B cell (primary cell): ENCODE data around the gene BCL2L13. TPM values are rescaled to one million over a fixed set of nuclear protein-coding genes. Genes with fewer than 3 reads are reported as not detected.

Experiments
- ATAC-seq: fragments of 200-7000 bp; cut with Tn5 transposase; one replicate; pipeline ENCODE4 v1.10.0; 2021; ENCODE audit warnings: low read depth, mild to moderate bottlenecking, moderate number of reproducible peaks, moderate library complexity
- CTCF ChIA-PET: fragments of 350-600 bp; sonication (Branson Sonifier 250); formaldehyde crosslinking; loops from one replicate; lab custom pipeline; 2021; ENCODE audit warnings: antibody characterized with exemption, inconsistent platforms; lab: Charles Lee
- POLR2A ChIA-PET: fragments of 350-600 bp; sonication (Branson Sonifier 250); formaldehyde crosslinking; loops from one replicate; lab custom pipeline; 2021; ENCODE audit warnings: antibody characterized with exemption; lab: Charles Lee
- DNase-seq: peaks from one replicate; pipeline ENCODE4 v3.0.0; 2013
- H2AFZ ChIP-seq: 2 replicates; pipeline ENCODE4 v1.6.1; 2012; ENCODE audit warnings: mild to moderate bottlenecking, low read depth, low read length; ENCODE audit not compliant: insufficient read depth, poor library complexity, severe bottlenecking
- H3K27ac ChIP-seq, 2 donors: 1 replicate in 1 of 2; 2 replicates in 1 of 2; pipeline ENCODE4 v1.5.1; 2012 to 2013; ENCODE audit warnings: low read length in 2 of 2, mild to moderate bottlenecking in 2 of 2, moderate library complexity in 1 of 2
- H3K27me3 ChIP-seq, 4 experiments: fragments of 200-600 bp in 1 of 4; sonication (generic) in 1 of 4; replicated peaks in 1 of 4; 1 replicate in 2 of 4; 2 replicates in 2 of 4; pipeline versions ENCODE4 v1.6.1 to v1.7.0; 2013 to 2016; ENCODE audit warnings: low read length in 3 of 4, mild to moderate bottlenecking in 2 of 4, mixed read lengths in 1 of 4, moderate library complexity in 1 of 4; ENCODE audit not compliant: insufficient read depth in 4 of 4, control insufficient read depth in 3 of 4; ENCODE audit errors: control extremely low read depth in 1 of 4
- H3K36me3 ChIP-seq, 2 experiments: replicated peaks in 1 of 2; 1 replicate in 1 of 2; 2 replicates in 1 of 2; pipeline versions ENCODE4 v1.6.1 to v1.7.1; 2013; ENCODE audit warnings: low read length in 1 of 2; ENCODE audit not compliant: insufficient read depth in 2 of 2, control insufficient read depth in 1 of 2; ENCODE audit errors: control extremely low read depth in 1 of 2, extremely low read depth in 1 of 2
- H3K4me1 ChIP-seq, 2 donors: fragments of 200-600 bp in 1 of 2; sonication (generic) in 1 of 2; 1 replicate in 1 of 2; 2 replicates in 1 of 2; pipeline versions ENCODE4 v1.5.1 to v1.6.1; 2013 to 2017; ENCODE audit warnings: low read length in 2 of 2; ENCODE audit not compliant: control insufficient read depth in 2 of 2, insufficient read depth in 2 of 2
- H3K4me2 ChIP-seq: replicated peaks from 2 replicates; pipeline ENCODE3; 2012; ENCODE audit warnings: mild to moderate bottlenecking, low read depth, low read length; ENCODE audit not compliant: poor library complexity, severe bottlenecking
- H3K4me3 ChIP-seq, 5 experiments: fragments of 200-600 bp in 1 of 5; sonication (generic) in 1 of 5; 1 replicate in 3 of 5; 2 replicates in 2 of 5; pipeline versions ENCODE4 v1.5.1 to v1.7.0; 2011 to 2016; ENCODE audit warnings: low read length in 4 of 5, mild to moderate bottlenecking in 4 of 5, low read depth in 2 of 5, control low read depth in 1 of 5, moderate library complexity in 1 of 5; ENCODE audit not compliant: insufficient read depth in 1 of 5; ENCODE audit errors: control extremely low read depth in 1 of 5, extremely low read depth in 1 of 5
- H3K79me2 ChIP-seq: fragments of 200-600 bp; sonication (generic); one replicate; pipeline ENCODE4 v1.6.0; 2016; ENCODE audit warnings: low read length; ENCODE audit not compliant: control insufficient read depth, insufficient read depth
- H3K9ac ChIP-seq: fragments of 200-600 bp; sonication (generic); 2 replicates; pipeline ENCODE4 v1.6.1; 2017; ENCODE audit warnings: mild to moderate bottlenecking, low read length, moderate library complexity
- H3K9me3 ChIP-seq, 3 donors: one replicate each; pipeline versions ENCODE4 v1.6.1 to v1.7.1; 2013; ENCODE audit warnings: low read length in 2 of 3; ENCODE audit not compliant: control insufficient read depth in 2 of 3, insufficient read depth in 1 of 3; ENCODE audit errors: control extremely low read depth in 1 of 3
- H4K20me1 ChIP-seq: 2 replicates; pipeline ENCODE4 v1.6.0; 2012; ENCODE audit warnings: mild to moderate bottlenecking, low read length; ENCODE audit not compliant: insufficient read depth, control insufficient read depth, poor library complexity, severe bottlenecking
- H3K27ac Mint-ChIP-seq: one replicate; pipeline ENCODE4 v1.8.0; 2021; ENCODE audit warnings: mixed read lengths
- H3K27me3 Mint-ChIP-seq: one replicate; pipeline ENCODE4 v1.8.0; 2021; ENCODE audit warnings: mixed read lengths
- H3K4me1 Mint-ChIP-seq: one replicate; pipeline ENCODE4 v1.8.0; 2021; ENCODE audit warnings: mixed read lengths
- H3K4me3 Mint-ChIP-seq: one replicate; pipeline ENCODE4 v1.8.0; 2021; ENCODE audit warnings: mixed read lengths
- H3K9me3 Mint-ChIP-seq: one replicate; pipeline ENCODE4 v1.8.0; 2022; ENCODE audit warnings: mixed read lengths; ENCODE audit not compliant: insufficient read depth
- EZH2 ChIP-seq: IDR thresholded peaks from 2 replicates; pipeline ENCODE4 v1.6.1; 2012; ENCODE audit warnings: borderline replicate concordance, low read depth, mild to moderate bottlenecking, moderate library complexity, low read length; ENCODE audit not compliant: insufficient read depth, poor library complexity, severe bottlenecking
- WGBS: methylation state at CpG from one replicate; pipeline ENCODE4 v1.1.5; 2013; ENCODE audit warnings: missing lambda C conversion rate; ENCODE audit not compliant: insufficient coverage; 5-methylcytosine and 5-hydroxymethylcytosine counted together
- intact Hi-C: fragments of 100-400 bp; cut with micrococcal nuclease; formaldehyde crosslinking; loops from one replicate; pipeline ENCODE4 v1.10.0; 2022
- polyA plus RNA-seq: library from polyadenylated mRNA; depleted of rRNA; stranded (reverse); fragments of >200 nt; gene quantifications from 2 replicates; pipeline ENCODE4 v1.2.3, GENCODE V29; 2012
- total RNA-seq, 2 donors: library from RNA; stranded (reverse); fragments of 120-200 nt in 1 of 2; gene quantifications; 1 replicate in 1 of 2; 2 replicates in 1 of 2; pipeline versions ENCODE4 v1.2.3 to v1.2.4, GENCODE V29; 2013 to 2022
- TF ChIP-seq, protein P1 (sequence below): fragments of 200-600 bp; IDR thresholded peaks from one replicate; pipeline ENCODE4 v1.8.0; 2022; ENCODE audit warnings: antibody characterized with exemption, mild to moderate bottlenecking

The BCL2L13 gene
- total and polyA plus RNA-seq, 2 donors (not counting 1 experiment from before 2014, with no cell fraction given) = 19.2 to 29.9 TPM

GRCh38 chr22:17699696-17700340, 61.3 kb downstream of the BCL2L13 start:
- POLR2A ChIA-PET = no interaction called here
- 100% methylated on average over 3 of the region's 7 CpGs for WGBS
- Histone ChIP-seq H4K20me1 (no peaks in the 10 kb centered on the region), H3K79me2 (no peaks in the 10 kb centered on the region), H3K27me3 (no peaks in the 10 kb centered on the region), H3K9me3 (no peaks in the 10 kb centered on the region), H3K36me3 (peaks cover 4 to 24% of the 10 kb centered on the region in 2 experiments), H3K4me3 (no peak overlapping the region), H3K9ac (no peak overlapping the region), H3K27ac (no peak overlapping the region), H3K4me2 (no peak overlapping the region), H2AFZ (no peak overlapping the region), H3K4me1 (no peaks in the 10 kb centered on the region)
- Mint-ChIP-seq H3K9me3 (no peaks in the 10 kb centered on the region), H3K4me1 (no peaks in the 10 kb centered on the region), H3K27me3 (no peaks in the 10 kb centered on the region), H3K4me3 (no peak overlapping the region), H3K27ac (no peak overlapping the region)
- CTCF ChIA-PET = no interaction called here
- TF ChIP-seq, protein P1, sequence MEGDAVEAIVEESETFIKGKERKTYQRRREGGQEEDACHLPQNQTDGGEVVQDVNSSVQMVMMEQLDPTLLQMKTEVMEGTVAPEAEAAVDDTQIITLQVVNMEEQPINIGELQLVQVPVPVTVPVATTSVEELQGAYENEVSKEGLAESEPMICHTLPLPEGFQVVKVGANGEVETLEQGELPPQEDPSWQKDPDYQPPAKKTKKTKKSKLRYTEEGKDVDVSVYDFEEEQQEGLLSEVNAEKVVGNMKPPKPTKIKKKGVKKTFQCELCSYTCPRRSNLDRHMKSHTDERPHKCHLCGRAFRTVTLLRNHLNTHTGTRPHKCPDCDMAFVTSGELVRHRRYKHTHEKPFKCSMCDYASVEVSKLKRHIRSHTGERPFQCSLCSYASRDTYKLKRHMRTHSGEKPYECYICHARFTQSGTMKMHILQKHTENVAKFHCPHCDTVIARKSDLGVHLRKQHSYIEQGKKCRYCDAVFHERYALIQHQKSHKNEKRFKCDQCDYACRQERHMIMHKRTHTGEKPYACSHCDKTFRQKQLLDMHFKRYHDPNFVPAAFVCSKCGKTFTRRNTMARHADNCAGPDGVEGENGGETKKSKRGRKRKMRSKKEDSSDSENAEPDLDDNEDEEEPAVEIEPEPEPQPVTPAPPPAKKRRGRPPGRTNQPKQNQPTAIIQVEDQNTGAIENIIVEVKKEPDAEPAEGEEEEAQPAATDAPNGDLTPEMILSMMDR = no peak
- no peak for TF ChIP-seq EZH2
- DNase-seq (no peak), ATAC-seq (no peak)
- intact Hi-C loops = no loop called here

- Histone ChIP-seq H3K27me3 (no peaks in the 10 kb centered on the region), H3K4me3 (no peak overlapping the region), H3K27ac (no peak overlapping the region), H4K20me1 (no peaks in the 10 kb centered on the region), H3K79me2 (no peaks in the 10 kb centered on the region), H3K9ac (no peak overlapping the region), H3K9me3 (no peaks in the 10 kb centered on the region), H3K4me1 (peaks cover 0 to 2% of the 10 kb centered on the region in 2 donors), H3K4me2 (no peak overlapping the region), H3K36me3 (peaks cover 5 to 19% of the 10 kb centered on the region in 2 experiments), H2AFZ (no peak overlapping the region)
- Mint-ChIP-seq H3K9me3 (no peaks in the 10 kb centered on the region), H3K4me1 (peaks cover 4% of the 10 kb centered on the region), H3K27me3 (no peaks in the 10 kb centered on the region), H3K27ac (no peak overlapping the region), H3K4me3 (no peak overlapping the region)
- intact Hi-C loops = no loop called here
- DNase-seq = no peak
- no CpG with 5 or more reads among the region's 3 CpGs for WGBS
- no peak for TF ChIP-seq EZH2
- TF ChIP-seq, protein P1 = no peak
- no peak for ATAC-seq
- ChIA-PET CTCF (no interaction called here), POLR2A (no interaction called here)
Measured at GRCh38 chr22:17700778-17701177, 62.2 kb downstream of the BCL2L13 start.
